Gastrocnemius medialis (tissue), 4 donors: ENCODE data around the gene ERC2.

ENCODE experiments used
- CTCF ChIP-seq, 5 experiments: fragments of 450-650 bp in 3 of 5; fragments of 200-600 bp in 2 of 5; sonication (generic) in 2 of 5; IDR thresholded peaks in 4 of 5; conservative IDR thresholded peaks in 1 of 5; 1 replicate in 4 of 5; 2 replicates in 1 of 5; pipeline ENCODE4 v1.5.1; 2016 to 2019; ENCODE audit warnings: antibody characterized with exemption in 5 of 5, mild to moderate bottlenecking in 3 of 5, moderate library complexity in 3 of 5
- POLR2A ChIP-seq, 2 donors: fragments of 450-650 bp; IDR thresholded peaks; one replicate each; pipeline ENCODE4 v1.6.1; 2017; ENCODE audit warnings: antibody characterized with exemption in 2 of 2, mild to moderate bottlenecking in 2 of 2, moderate library complexity in 2 of 2

- no peak for TF ChIP-seq CTCF (IDR thresholded peaks at IDR 0.05 in 4 of 5, conservative IDR thresholded peaks at IDR 0.05 in 1 of 5)
- TF ChIP-seq POLR2A (IDR thresholded peaks at IDR 0.05), result no peak
Measured at GRCh38 chr3:55572816-55573215, 895.5 kb downstream of the ERC2 start.
